IPS DF 6.9 (cell line): ENCODE results near the gene PPP2CA.
"Not testable (repeated sequence)": the region's sequence is repeated elsewhere in the genome, so short reads cannot be mapped to it uniquely, and the experiment has no call there.

Experiments used
- DNase-seq: peaks from one replicate; pipeline ENCODE4 v3.0.0-alpha.2; 2013; ENCODE audit warnings: low read depth, low spot score
- H3K27ac ChIP-seq: one replicate; pipeline ENCODE4 v1.5.1; 2013; ENCODE audit warnings: low read length, control low read depth
- H3K27me3 ChIP-seq: 2 replicates; pipeline ENCODE4 v1.6.1; 2013; ENCODE audit warnings: mild to moderate bottlenecking, low read length; ENCODE audit not compliant: control insufficient read depth, insufficient read depth
- H3K36me3 ChIP-seq: 2 replicates; pipeline ENCODE4 v1.6.1; 2013; ENCODE audit warnings: low read length; ENCODE audit not compliant: control insufficient read depth, insufficient read depth
- H3K4me1 ChIP-seq: 2 replicates; pipeline ENCODE4 v1.6.1; 2013; ENCODE audit warnings: low read length; ENCODE audit not compliant: control insufficient read depth, insufficient read depth
- H3K4me3 ChIP-seq: 2 replicates; pipeline ENCODE4 v1.5.1; 2013; ENCODE audit warnings: mild to moderate bottlenecking, low read length
- H3K9me3 ChIP-seq: 2 replicates; pipeline ENCODE4 v1.6.1; 2013; ENCODE audit warnings: low read length, inconsistent platforms; ENCODE audit not compliant: control insufficient read depth, insufficient read depth
- WGBS: extraction: QIAGEN DNeasy Blood & Tissue Kit; methylation state at CpG from one replicate; pipeline ENCODE4 v1.1.7; 2013; ENCODE audit warnings: mixed read lengths, missing lambda C conversion rate; ENCODE audit not compliant: insufficient read length, insufficient coverage; 5-methylcytosine and 5-hydroxymethylcytosine counted together

PPP2CA gene

GRCh38 chr5:134255418-134256150 is 29.7 kb upstream of the PPP2CA start:
- no peak for DNase-seq
- H3K27ac ChIP-seq, result no peak overlapping the region
- H3K4me1 ChIP-seq, result no peaks in the 10 kb centered on the region
- no peaks in the 10 kb centered on the region for H3K36me3 ChIP-seq
- no CpG with 5 or more reads among the region's 2 CpGs for WGBS
- 0 out of 2 replicates have a peak, but pooled peaks cover under 1% of the 10 kb centered on the region for H3K9me3 ChIP-seq
- no peaks in the 10 kb centered on the region for H3K27me3 ChIP-seq
- no peak overlapping the region for H3K4me3 ChIP-seq

GRCh38 chr5:134253368-134254153 is 27.7 kb upstream of the PPP2CA start:
- DNase-seq, H3K9me3 ChIP-seq, H3K27ac ChIP-seq, H3K4me3 ChIP-seq, H3K4me1 ChIP-seq, H3K27me3 ChIP-seq, H3K36me3 ChIP-seq: not testable (repeated sequence)
- no CpG with 5 or more reads among the region's 8 CpGs for WGBS

- no CpG with 5 or more reads among the region's 5 CpGs for WGBS
- Histone ChIP-seq H3K4me3 (no peak overlapping the region), H3K9me3 (no peaks in the 10 kb centered on the region), H3K36me3 (no peaks in the 10 kb centered on the region), H3K27me3 (no peaks in the 10 kb centered on the region), H3K4me1 (peaks cover 2% of the 10 kb centered on the region; the same call in 1 of the 2 replicates), H3K27ac (no peak overlapping the region)
- DNase-seq, result no peak
These were observed 26.8 kb upstream of the PPP2CA start for GRCh38 chr5:134252671-134253070.

DNA sequence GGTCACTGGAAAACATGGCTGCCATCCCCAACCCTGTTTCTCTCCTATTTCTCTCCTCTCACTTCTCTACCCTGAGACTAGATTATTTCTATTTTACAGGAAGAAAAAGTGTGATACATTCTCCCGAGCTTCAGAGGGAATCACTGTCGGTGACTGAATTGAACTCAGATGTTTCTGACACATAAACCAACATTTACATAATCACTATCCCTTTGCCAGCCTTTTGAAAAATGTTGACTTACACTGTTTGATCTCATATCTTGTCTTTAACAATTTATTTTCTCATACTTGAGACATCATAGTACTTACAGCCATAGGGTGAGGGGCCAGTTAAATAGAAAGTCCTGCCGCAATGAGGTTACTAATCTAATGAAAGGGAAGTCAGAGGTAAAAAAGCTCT is 25.1 kb upstream of the PPP2CA start:
- no peak overlapping the region for H3K4me3 ChIP-seq
- whole genome bisulfite sequencing, result no CpG with 5 or more reads among the region's 3 CpGs
- H3K36me3 ChIP-seq, result no peaks in the 10 kb centered on the region
- H3K27ac ChIP-seq, result no peak overlapping the region
- H3K9me3 ChIP-seq, result no peaks in the 10 kb centered on the region
- no peaks in the 10 kb centered on the region for H3K27me3 ChIP-seq
- DNase-seq, result no peak
- peaks cover 2% of the 10 kb centered on the region; the same call in 1 of the 2 replicates for H3K4me1 ChIP-seq

- DNase-seq, result no peak
- Histone ChIP-seq H3K4me1 (peaks cover 6% of the 10 kb centered on the region; the same call in 1 of the 2 replicates), H3K4me3 (no peak overlapping the region), H3K9me3 (no peaks in the 10 kb centered on the region), H3K27ac (no peak overlapping the region), H3K36me3 (no peaks in the 10 kb centered on the region), H3K27me3 (no peaks in the 10 kb centered on the region)
- WGBS, result no CpG with 5 or more reads among the region's 15 CpGs
These were observed 23.9 kb upstream of the PPP2CA start for GRCh38 chr5:134249469-134250379.

- no CpG with 5 or more reads among the region's 3 CpGs for WGBS
- Histone ChIP-seq H3K36me3 (no peaks in the 10 kb centered on the region), H3K27me3 (no peaks in the 10 kb centered on the region), H3K4me3 (no peak overlapping the region), H3K4me1 (peaks cover 6% of the 10 kb centered on the region; the same call in 1 of the 2 replicates), H3K27ac (no peak overlapping the region), H3K9me3 (no peaks in the 10 kb centered on the region)
- no peak for DNase-seq
These were observed 22.4 kb upstream of the PPP2CA start for GRCh38 chr5:134248256-134248655.

- H3K27ac ChIP-seq, result no peak overlapping the region
- WGBS, result no CpG with 5 or more reads among the region's 6 CpGs
- no peaks in the 10 kb centered on the region for H3K36me3 ChIP-seq
- H3K4me1 ChIP-seq, result peaks cover 6% of the 10 kb centered on the region; the same call in 1 of the 2 replicates
- no peak for DNase-seq
- H3K9me3 ChIP-seq, result no peaks in the 10 kb centered on the region
- no peaks in the 10 kb centered on the region for H3K27me3 ChIP-seq
- no peak overlapping the region for H3K4me3 ChIP-seq
These were observed 21.8 kb upstream of the PPP2CA start for GRCh38 chr5:134247428-134248224.

- no peaks in the 10 kb centered on the region for H3K36me3 ChIP-seq
- H3K4me1 ChIP-seq, result peaks cover 6% of the 10 kb centered on the region; the same call in 1 of the 2 replicates
- H3K9me3 ChIP-seq, result no peaks in the 10 kb centered on the region
- no peaks in the 10 kb centered on the region for H3K27me3 ChIP-seq
- H3K27ac ChIP-seq, result no peak overlapping the region
- no peak overlapping the region for H3K4me3 ChIP-seq
- DNase-seq, result no peak
- WGBS, result no CpG with 5 or more reads among the region's 5 CpGs
These were observed 21.0 kb upstream of the PPP2CA start for GRCh38 chr5:134246771-134247427.

- no CpG with 5 or more reads among the region's 2 CpGs for WGBS
- H3K4me3 ChIP-seq, result no peak overlapping the region
- no peaks in the 10 kb centered on the region for H3K9me3 ChIP-seq
- H3K27ac ChIP-seq, result no peak overlapping the region
- H3K4me1 ChIP-seq, result peaks cover 6% of the 10 kb centered on the region; the same call in 1 of the 2 replicates
- no peak for DNase-seq
- no peaks in the 10 kb centered on the region for H3K27me3 ChIP-seq
- H3K36me3 ChIP-seq, result no peaks in the 10 kb centered on the region
These were observed 19.8 kb upstream of the PPP2CA start for GRCh38 chr5:134245692-134246091.
